Activated B cell treated with CpG ODN at 0.5 μM for 24 hours (primary cell): ENCODE results near the gene MEIKIN. TPM values are rescaled to one million over a fixed set of nuclear protein-coding genes. Genes with fewer than 3 reads are reported as not detected.

Source experiments
- ATAC-seq: fragments of 200-7000 bp; cut with Tn5 transposase; one replicate; pipeline ENCODE4 v1.10.0; 2021; ENCODE audit warnings: low read depth, mild to moderate bottlenecking, moderate library complexity
- CTCF ChIA-PET: fragments of 350-600 bp; sonication (Branson Sonifier 250); formaldehyde crosslinking; loops from one replicate; lab custom pipeline; 2021; ENCODE audit warnings: antibody characterized with exemption; lab: Charles Lee
- POLR2A ChIA-PET: fragments of 350-600 bp; sonication (Branson Sonifier 250); formaldehyde crosslinking; loops from one replicate; lab custom pipeline; 2021; ENCODE audit warnings: antibody characterized with exemption; lab: Charles Lee
- DNase-seq: peaks from one replicate; pipeline ENCODE4 v3.0.0; 2022
- H3K27ac Mint-ChIP-seq: one replicate; pipeline ENCODE4 v1.8.0; 2020; ENCODE audit warnings: mixed read lengths
- H3K27me3 Mint-ChIP-seq: one replicate; pipeline ENCODE4 v1.8.0; 2021; ENCODE audit warnings: mixed read lengths
- H3K36me3 Mint-ChIP-seq: one replicate; pipeline ENCODE4 v1.8.0; 2021; ENCODE audit warnings: low read depth, mixed read lengths
- H3K4me1 Mint-ChIP-seq: one replicate; pipeline ENCODE4 v1.8.0; 2021; ENCODE audit warnings: mixed read lengths
- H3K4me3 Mint-ChIP-seq: one replicate; pipeline ENCODE4 v1.8.0; 2020; ENCODE audit warnings: mild to moderate bottlenecking, mixed read lengths
- H3K9me3 Mint-ChIP-seq: one replicate; pipeline ENCODE4 v1.8.0; 2020; ENCODE audit warnings: mixed read lengths
- intact Hi-C: fragments of 100-400 bp; cut with micrococcal nuclease; formaldehyde crosslinking; loops from one replicate; pipeline ENCODE4 v1.15.1; 2024
- total RNA-seq: library from RNA; stranded (reverse); gene quantifications from 2 replicates; pipeline ENCODE4 v1.2.3, GENCODE V29; 2022
- TF ChIP-seq, protein P1 (sequence below): fragments of 200-600 bp; IDR thresholded peaks from one replicate; pipeline ENCODE4 v1.8.0; 2022; ENCODE audit warnings: antibody characterized with exemption, mild to moderate bottlenecking

MEIKIN gene
- total RNA-seq, 1 donor from 2014 or later, result not detected

GRCh38 chr5:131790550-131790949 is 154.9 kb downstream of the MEIKIN start:
- no peak for ATAC-seq
- TF ChIP-seq, protein P1, sequence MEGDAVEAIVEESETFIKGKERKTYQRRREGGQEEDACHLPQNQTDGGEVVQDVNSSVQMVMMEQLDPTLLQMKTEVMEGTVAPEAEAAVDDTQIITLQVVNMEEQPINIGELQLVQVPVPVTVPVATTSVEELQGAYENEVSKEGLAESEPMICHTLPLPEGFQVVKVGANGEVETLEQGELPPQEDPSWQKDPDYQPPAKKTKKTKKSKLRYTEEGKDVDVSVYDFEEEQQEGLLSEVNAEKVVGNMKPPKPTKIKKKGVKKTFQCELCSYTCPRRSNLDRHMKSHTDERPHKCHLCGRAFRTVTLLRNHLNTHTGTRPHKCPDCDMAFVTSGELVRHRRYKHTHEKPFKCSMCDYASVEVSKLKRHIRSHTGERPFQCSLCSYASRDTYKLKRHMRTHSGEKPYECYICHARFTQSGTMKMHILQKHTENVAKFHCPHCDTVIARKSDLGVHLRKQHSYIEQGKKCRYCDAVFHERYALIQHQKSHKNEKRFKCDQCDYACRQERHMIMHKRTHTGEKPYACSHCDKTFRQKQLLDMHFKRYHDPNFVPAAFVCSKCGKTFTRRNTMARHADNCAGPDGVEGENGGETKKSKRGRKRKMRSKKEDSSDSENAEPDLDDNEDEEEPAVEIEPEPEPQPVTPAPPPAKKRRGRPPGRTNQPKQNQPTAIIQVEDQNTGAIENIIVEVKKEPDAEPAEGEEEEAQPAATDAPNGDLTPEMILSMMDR, result no peak
- DNase-seq, result no peak
- Mint-ChIP-seq H3K9me3 (no peaks in the 10 kb centered on the region), H3K4me1 (peaks cover 68% of the 10 kb centered on the region), H3K36me3 (peaks cover 29% of the 10 kb centered on the region), H3K4me3 (no peak overlapping the region), H3K27ac (no peak overlapping the region), H3K27me3 (no peaks in the 10 kb centered on the region)
- intact Hi-C loops, result loop anchor here (10.0 kb wide), 4 partner anchors 46 to 1264 kb away; partner anchors contain the start of genes CDC42SE2, HSPA4 and RAD50
- CTCF ChIA-PET, result no interaction called here
- POLR2A ChIA-PET, result interaction anchor here (0.6 to 0.7 kb wide), 2 partner anchors 161 to 164 kb away, joined by 3 to 5 read pairs; no protein-coding TSS in a partner anchor

DNA sequence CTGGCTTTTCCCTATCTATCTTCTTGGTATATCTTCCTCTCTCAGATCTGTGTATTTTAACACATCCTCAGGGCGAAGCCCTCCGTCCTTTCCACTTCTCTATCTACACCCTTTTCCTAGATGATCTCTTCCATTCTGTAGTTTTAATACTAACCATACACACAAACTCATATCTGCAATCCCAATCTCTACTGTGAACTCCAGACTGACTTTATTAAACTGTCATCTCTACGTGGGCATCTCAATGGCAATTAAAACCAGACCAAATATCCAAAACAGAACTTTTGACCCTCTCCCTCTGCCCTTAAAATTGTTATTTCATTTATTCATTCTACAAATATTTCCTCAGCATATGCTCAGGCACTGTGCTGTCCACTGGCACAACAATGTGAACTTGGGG is 155.7 kb downstream of the MEIKIN start:
- ATAC-seq (no peak), DNase-seq (no peak)
- POLR2A ChIA-PET, result interaction anchor here (0.7 kb wide), 1 partner anchor 164 kb away, joined by 5 read pairs; no protein-coding TSS in a partner anchor
- intact Hi-C loops, result loop anchor here (10.0 kb wide), 4 partner anchors 45 to 1265 kb away; partner anchors contain the start of genes CDC42SE2, HSPA4 and RAD50
- Mint-ChIP-seq H3K9me3 (no peaks in the 10 kb centered on the region), H3K4me1 (peaks cover 62% of the 10 kb centered on the region), H3K27me3 (no peaks in the 10 kb centered on the region), H3K27ac (no peak overlapping the region), H3K4me3 (no peak overlapping the region), H3K36me3 (peaks cover 27% of the 10 kb centered on the region)
- TF ChIP-seq, protein P1, result no peak
- CTCF ChIA-PET, result no interaction called here

DNA sequence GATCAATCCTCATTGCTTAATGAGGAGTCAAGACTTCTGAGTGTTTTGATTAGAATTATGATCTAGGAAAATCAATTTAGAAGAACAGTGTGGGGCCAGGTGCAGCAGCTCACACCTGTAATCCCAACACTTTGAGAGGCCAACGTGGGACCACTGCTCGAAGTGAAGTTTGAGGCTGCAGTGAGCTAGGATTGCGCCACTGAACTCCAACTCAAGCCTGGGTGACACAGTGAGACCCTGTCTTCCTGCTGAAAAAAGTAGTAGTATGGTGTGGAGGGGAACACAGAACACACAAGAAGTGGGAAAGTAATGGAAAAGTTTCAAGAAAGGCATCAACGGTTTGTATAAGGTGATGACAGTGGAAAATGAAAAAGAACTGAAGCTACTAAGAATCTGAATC is 157.7 kb downstream of the MEIKIN start:
- ATAC-seq, result no peak
- intact Hi-C loops, result no loop called here
- ChIA-PET CTCF (no interaction called here), POLR2A (no interaction called here)
- Mint-ChIP-seq H3K9me3 (no peaks in the 10 kb centered on the region), H3K27ac (no peak overlapping the region), H3K4me1 (peaks cover 58% of the 10 kb centered on the region), H3K27me3 (no peaks in the 10 kb centered on the region), H3K4me3 (no peak overlapping the region), H3K36me3 (peaks cover 21% of the 10 kb centered on the region)
- TF ChIP-seq, protein P1, result no peak
- no peak for DNase-seq

- ATAC-seq (no peak), DNase-seq (no peak)
- Mint-ChIP-seq H3K27ac (no peak overlapping the region), H3K4me3 (no peak overlapping the region), H3K36me3 (peaks cover 16% of the 10 kb centered on the region), H3K9me3 (no peaks in the 10 kb centered on the region), H3K4me1 (peaks cover 56% of the 10 kb centered on the region), H3K27me3 (no peaks in the 10 kb centered on the region)
- POLR2A ChIA-PET, result interaction anchor here (1.1 kb wide), 1 partner anchor 9 kb away, joined by 3 read pairs; the partner anchor contains the start of gene FNIP1
- TF ChIP-seq, protein P1, result no peak
- intact Hi-C loops, result no loop called here
- CTCF ChIA-PET, result no interaction called here
These were observed 158.4 kb downstream of the MEIKIN start for GRCh38 chr5:131786900-131787692.

- CTCF ChIA-PET, result no interaction called here
- peaks cover 50% of the 10 kb centered on the region for H3K4me1 Mint-ChIP-seq
- no peaks in the 10 kb centered on the region for H3K27me3 Mint-ChIP-seq
These were observed 159.4 kb downstream of the MEIKIN start for GRCh38 chr5:131786036-131786435.

More at GRCh38 chr5:131786036-131786435, 159.4 kb downstream of the MEIKIN start:
- Mint-ChIP-seq H3K27ac (no peak overlapping the region), H3K4me3 (no peak overlapping the region), H3K36me3 (peaks cover 22% of the 10 kb centered on the region), H3K9me3 (no peaks in the 10 kb centered on the region)
- intact Hi-C loops, result no loop called here
- POLR2A ChIA-PET, result interaction anchor here (1.0 kb wide), 1 partner anchor 11 kb away, joined by 4 read pairs; the partner anchor contains the start of gene FNIP1
- ATAC-seq (no peak), DNase-seq (no peak)
- TF ChIP-seq, protein P1, result no peak
